HG03565 (cell line): ENCODE results near the gene CENPI.
"Not testable (repeated sequence)": the region's sequence is repeated elsewhere in the genome, so short reads cannot be mapped to it uniquely, and the experiment has no call there.

ENCODE experiments used
- ATAC-seq: cut with Tn5 transposase; IDR thresholded peaks from one replicate; pipeline ENCODE4 v1.9.1; 2021; ENCODE audit warnings: mild to moderate bottlenecking, moderate library complexity; ENCODE audit not compliant: unreplicated experiment

The CENPI gene, protein sequence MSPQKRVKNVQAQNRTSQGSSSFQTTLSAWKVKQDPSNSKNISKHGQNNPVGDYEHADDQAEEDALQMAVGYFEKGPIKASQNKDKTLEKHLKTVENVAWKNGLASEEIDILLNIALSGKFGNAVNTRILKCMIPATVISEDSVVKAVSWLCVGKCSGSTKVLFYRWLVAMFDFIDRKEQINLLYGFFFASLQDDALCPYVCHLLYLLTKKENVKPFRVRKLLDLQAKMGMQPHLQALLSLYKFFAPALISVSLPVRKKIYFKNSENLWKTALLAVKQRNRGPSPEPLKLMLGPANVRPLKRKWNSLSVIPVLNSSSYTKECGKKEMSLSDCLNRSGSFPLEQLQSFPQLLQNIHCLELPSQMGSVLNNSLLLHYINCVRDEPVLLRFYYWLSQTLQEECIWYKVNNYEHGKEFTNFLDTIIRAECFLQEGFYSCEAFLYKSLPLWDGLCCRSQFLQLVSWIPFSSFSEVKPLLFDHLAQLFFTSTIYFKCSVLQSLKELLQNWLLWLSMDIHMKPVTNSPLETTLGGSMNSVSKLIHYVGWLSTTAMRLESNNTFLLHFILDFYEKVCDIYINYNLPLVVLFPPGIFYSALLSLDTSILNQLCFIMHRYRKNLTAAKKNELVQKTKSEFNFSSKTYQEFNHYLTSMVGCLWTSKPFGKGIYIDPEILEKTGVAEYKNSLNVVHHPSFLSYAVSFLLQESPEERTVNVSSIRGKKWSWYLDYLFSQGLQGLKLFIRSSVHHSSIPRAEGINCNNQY

GRCh38 chrX:101097546-101098453 is at the start of gene CENPI:
CENPI (plus strand) TSS chrX:101098204; CDS start chrX:101101071, 2,867 bp downstream.
- peak; percentile 97 for ATAC-seq

- no peak for ATAC-seq
These were observed 46.9 kb upstream of the CENPI start for GRCh38 chrX:101051153-101051548.

DNA sequence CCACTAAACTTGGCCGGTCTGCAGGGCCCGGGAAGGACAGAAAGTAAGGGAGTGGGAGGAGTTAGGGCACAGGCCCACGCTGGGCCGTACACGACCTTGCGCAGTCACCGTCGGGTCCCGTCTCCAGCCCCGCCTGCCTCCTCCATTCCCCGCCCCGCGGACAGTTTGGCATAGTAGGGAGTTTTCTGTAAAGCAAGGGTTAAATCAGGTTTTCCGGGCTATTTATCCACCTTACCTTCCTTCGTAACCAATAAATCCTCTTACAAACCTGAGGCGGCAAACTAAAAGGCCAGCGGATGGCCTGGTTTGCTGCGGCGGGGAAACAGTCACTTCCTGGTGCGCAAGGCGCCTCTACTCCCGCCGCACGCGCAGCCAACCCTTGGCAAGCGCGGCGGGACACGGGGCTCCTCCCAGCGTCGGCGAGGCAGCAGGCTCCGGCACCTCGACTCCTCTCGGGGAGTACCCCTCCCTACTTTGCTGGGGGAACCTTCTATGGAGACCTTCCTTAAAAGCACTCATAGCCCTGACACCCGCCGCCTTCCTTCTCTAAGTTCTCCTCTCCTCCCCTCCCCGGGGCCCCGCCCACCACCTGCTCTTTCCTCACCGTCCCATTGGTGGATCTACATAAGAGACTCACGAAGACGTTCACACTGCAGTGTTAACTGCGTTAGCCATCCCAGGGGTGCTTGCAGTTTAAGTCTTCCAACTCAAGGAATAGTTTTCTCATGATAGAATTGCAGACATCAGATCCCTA is 46.3 kb upstream of the CENPI start, which contains the start of gene TRMT2B:
Gene TRMT2B, minus strand, starts transcription at position 563 of the 754 bp plus-strand sequence. CDS start 9,822 bp downstream, outside the sequence.
- ATAC-seq, result peak; percentile 80

DNA sequence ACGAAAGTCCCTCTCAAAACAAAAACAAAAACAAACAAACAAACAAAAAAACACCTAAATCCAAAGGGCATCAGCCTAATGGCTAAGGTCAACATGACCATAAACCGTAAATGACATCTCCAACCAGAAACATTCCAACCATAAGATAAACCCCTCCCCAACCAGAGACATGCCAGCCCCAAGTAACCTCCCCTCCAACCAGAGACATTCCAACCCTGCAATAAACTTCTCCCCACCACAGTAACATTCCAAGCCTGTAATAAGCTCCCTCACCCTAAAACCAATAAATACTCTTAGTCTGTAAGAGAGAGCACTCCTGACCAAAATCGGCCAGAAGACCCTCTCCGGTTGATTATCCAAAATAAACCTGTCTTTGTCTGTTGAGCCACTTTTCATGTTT is 41.5 kb upstream of the CENPI start:
- not testable (repeated sequence) for ATAC-seq

- peak; percentile 88 for ATAC-seq
These were observed 40.8 kb upstream of the CENPI start for GRCh38 chrX:101057093-101057714.

- no peak for ATAC-seq
These were observed 35.8 kb upstream of the CENPI start for GRCh38 chrX:101062176-101062575.

DNA sequence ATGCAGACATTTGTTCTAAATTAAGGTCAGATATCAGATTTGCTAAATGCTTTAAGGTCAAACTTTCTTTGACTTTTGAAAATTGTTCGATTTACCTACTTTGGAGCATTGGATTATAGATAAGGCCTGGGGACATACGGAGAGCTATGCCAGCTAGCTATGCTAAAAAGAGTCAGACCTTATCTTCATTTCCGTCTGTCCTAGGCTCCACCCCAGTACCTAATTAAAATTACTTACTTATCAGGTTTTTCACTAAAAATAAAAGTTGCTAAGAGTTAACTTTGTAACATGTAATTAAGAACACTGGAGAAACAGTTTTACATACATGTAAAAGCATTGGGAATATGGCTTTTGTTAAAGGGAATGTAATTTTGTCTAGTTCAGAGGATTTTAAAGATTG is 26.4 kb upstream of the CENPI start:
- no peak for ATAC-seq

- ATAC-seq, result no peak
These were observed 19.0 kb upstream of the CENPI start, which contains the start of gene TMEM35A for GRCh38 chrX:101078716-101079598. TMEM35A (plus strand) TSS chrX:101078879; CDS start chrX:101079003, 124 bp downstream.

GRCh38 chrX:101079736-101080270 is 18.2 kb upstream of the CENPI start:
- no peak for ATAC-seq

- ATAC-seq, result no peak
These were observed 17.5 kb upstream of the CENPI start for GRCh38 chrX:101080326-101081124.

- ATAC-seq, result no peak
These were observed 16.8 kb upstream of the CENPI start for GRCh38 chrX:101081231-101081630.

GRCh38 chrX:101091817-101092216 is 6.2 kb upstream of the CENPI start:
- ATAC-seq, result no peak

DNA sequence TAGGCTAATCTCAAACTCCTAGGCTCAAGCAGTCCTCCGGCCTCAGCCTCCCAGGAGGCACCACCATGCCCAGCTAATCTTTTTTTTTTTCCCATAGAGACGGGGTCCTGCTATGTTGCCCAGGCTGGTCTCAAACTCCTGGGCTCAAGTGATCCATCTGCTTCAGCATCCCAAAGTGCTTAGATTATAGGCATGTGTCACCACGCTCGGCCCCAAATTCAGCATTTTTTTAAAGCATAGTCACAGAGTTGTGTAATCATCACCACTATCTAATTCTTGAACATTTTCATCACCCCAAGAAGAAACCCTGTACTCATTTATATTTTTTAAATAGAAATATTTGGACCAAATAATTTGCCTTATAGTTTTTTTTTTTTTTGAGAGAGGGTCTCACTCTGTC is 10.3 kb downstream of the CENPI start:
- ATAC-seq, result no peak

GRCh38 chrX:101117701-101118100 is 19.7 kb downstream of the CENPI start:
- no peak for ATAC-seq

- ATAC-seq, result no peak
These were observed 38.2 kb downstream of the CENPI start for GRCh38 chrX:101136235-101136634.
